Right atrium auricular region (tissue), 2 donors: ENCODE data around the gene HS6ST3. TPM values are rescaled to one million over a fixed set of nuclear protein-coding genes. Genes with fewer than 3 reads are reported as not detected.

ENCODE experiments used
- DNase-seq: peaks from one replicate; pipeline ENCODE4 v3.0.0-alpha.2; 2019; ENCODE audit warnings: low spot score
- H3K27ac ChIP-seq, 2 donors: fragments of 200-600 bp; sonication (generic); 1 replicate in 1 of 2; 2 replicates in 1 of 2; pipeline ENCODE4 v1.5.1; 2016 to 2019
- H3K27me3 ChIP-seq, 2 donors: fragments of 200-600 bp; sonication (generic); one replicate each; pipeline versions ENCODE4 v1.5.1 to v1.6.0; 2017 to 2019
- H3K36me3 ChIP-seq: fragments of 200-600 bp; sonication (generic); one replicate; pipeline ENCODE4 v1.5.1; 2016
- H3K4me1 ChIP-seq, 2 donors: fragments of 200-600 bp; sonication (generic); one replicate each; pipeline versions ENCODE4 v1.5.1 to v1.6.0; 2017 to 2019
- H3K4me3 ChIP-seq, 2 donors: fragments of 200-600 bp; sonication (generic); 1 replicate in 1 of 2; 2 replicates in 1 of 2; pipeline ENCODE4 v1.5.1; 2017 to 2019; ENCODE audit warnings: mild to moderate bottlenecking in 1 of 2, moderate library complexity in 1 of 2
- H3K9me3 ChIP-seq, 2 donors: fragments of 200-600 bp; sonication (generic); one replicate each; pipeline ENCODE4 v1.5.1; 2019
- CTCF ChIP-seq, 2 donors: fragments of 200-600 bp; sonication (generic); IDR thresholded peaks; one replicate each; pipeline ENCODE4 v1.5.1; 2019; ENCODE audit warnings: antibody characterized with exemption in 2 of 2
- total RNA-seq, 2 donors: library from RNA; depleted of rRNA; stranded (reverse); fragments of >200 nt; gene quantifications; one replicate each; pipeline ENCODE4 v1.1.0, GENCODE V29; 2016

HS6ST3 gene
- total RNA-seq, 2 donors from 2014 or later, result 0.59 to 3.1 TPM

- Histone ChIP-seq H3K36me3 (no peaks in the 10 kb centered on the region), H3K4me1 (no peaks in the 10 kb centered on the region), H3K27ac (no peak overlapping the region), H3K27me3 (no peaks in the 10 kb centered on the region), H3K9me3 (no peaks in the 10 kb centered on the region), H3K4me3 (no peak overlapping the region)
- no peak for DNase-seq
- TF ChIP-seq CTCF (IDR thresholded peaks at IDR 0.05), result no peak
Measured at GRCh38 chr13:96279904-96280303, 190.0 kb downstream of the HS6ST3 start.

GRCh38 chr13:96284971-96285370 is 195.1 kb downstream of the HS6ST3 start:
- H3K9me3 ChIP-seq, result no peaks in the 10 kb centered on the region
- DNase-seq, result no peak
- H3K27ac ChIP-seq, result no peak overlapping the region
- no peaks in the 10 kb centered on the region for H3K36me3 ChIP-seq
- no peaks in the 10 kb centered on the region for H3K27me3 ChIP-seq
- no peak overlapping the region for H3K4me3 ChIP-seq
- H3K4me1 ChIP-seq, result no peaks in the 10 kb centered on the region
- TF ChIP-seq CTCF (IDR thresholded peaks at IDR 0.05), result no peak

- no peak overlapping the region for H3K4me3 ChIP-seq
Measured at GRCh38 chr13:96285729-96286128, 195.8 kb downstream of the HS6ST3 start.

GRCh38 chr13:96294930-96295881 is 205.3 kb downstream of the HS6ST3 start:
- Histone ChIP-seq H3K27me3 (no peaks in the 10 kb centered on the region), H3K4me3 (no peak overlapping the region), H3K9me3 (no peaks in the 10 kb centered on the region), H3K27ac (no peak overlapping the region), H3K4me1 (no peaks in the 10 kb centered on the region), H3K36me3 (no peaks in the 10 kb centered on the region)
- TF ChIP-seq CTCF (IDR thresholded peaks at IDR 0.05), result no peak
- no peak for DNase-seq

More at GRCh38 chr13:96285729-96286128, 195.8 kb downstream of the HS6ST3 start:
- no peak for TF ChIP-seq CTCF (IDR thresholded peaks at IDR 0.05)
- DNase-seq, result no peak
- Histone ChIP-seq H3K4me1 (no peaks in the 10 kb centered on the region), H3K9me3 (no peaks in the 10 kb centered on the region), H3K27ac (no peak overlapping the region), H3K27me3 (no peaks in the 10 kb centered on the region), H3K36me3 (no peaks in the 10 kb centered on the region)

- TF ChIP-seq CTCF (IDR thresholded peaks at IDR 0.05), result no peak
- no peak for DNase-seq
- H3K36me3 ChIP-seq, result no peaks in the 10 kb centered on the region
- no peak overlapping the region for H3K4me3 ChIP-seq
- no peaks in the 10 kb centered on the region for H3K27me3 ChIP-seq
- no peaks in the 10 kb centered on the region for H3K9me3 ChIP-seq
- no peaks in the 10 kb centered on the region for H3K4me1 ChIP-seq
- H3K27ac ChIP-seq, result no peak overlapping the region
Measured at GRCh38 chr13:96297360-96297759, 207.5 kb downstream of the HS6ST3 start.
